ENCODE measurements around the gene ZXDA. TPM values are rescaled to one million over a fixed set of nuclear protein-coding genes. Genes with fewer than 3 reads are reported as not detected.

The ZXDA gene
- total RNA-seq, 1 donor from 2014 or later: 5.6 TPM

- peak in 1 of 2 donors; percentile 19 for TF ChIP-seq POLR2AphosphoS5 (IDR thresholded peaks at IDR 0.05; ENCODE audit: insufficient read depth in 1 of 2, low read depth in 1 of 2)
- no peak for TF ChIP-seq CTCF (IDR thresholded peaks at IDR 0.05)
- Histone ChIP-seq H3K4me3 (no peak overlapping the region), H3K36me3 (no peaks in the 10 kb centered on the region), H3K9me3 (no peaks in the 10 kb centered on the region), H3K27me3 (no peaks in the 10 kb centered on the region), H3K27ac (no peak overlapping the region), H3K4me1 (no peaks in the 10 kb centered on the region)
- no peak for DNase-seq (ENCODE audit: extremely low spot score in 2 of 2)
- intact Hi-C loops (cut with DNase I): no loop called here
Measured at GRCh38 chrX:57900975-57901374, 9.3 kb downstream of the ZXDA start.

- H3K27ac ChIP-seq: no peak overlapping the region
- intact Hi-C loops (cut with DNase I): no loop called here
- no peaks in the 10 kb centered on the region for H3K4me1 ChIP-seq
- DNase-seq (ENCODE audit: extremely low spot score in 2 of 2): no peak
- H3K4me3 ChIP-seq: no peak overlapping the region
- H3K36me3 ChIP-seq: no peaks in the 10 kb centered on the region
- H3K27me3 ChIP-seq: no peaks in the 10 kb centered on the region
- TF ChIP-seq POLR2AphosphoS5 (IDR thresholded peaks at IDR 0.05; ENCODE audit: insufficient read depth in 1 of 2, low read depth in 1 of 2) (no peak), POLR2A (IDR thresholded peaks at IDR 0.05) (no peak), CTCF (IDR thresholded peaks at IDR 0.05) (no peak)
- H3K9me3 ChIP-seq: no peaks in the 10 kb centered on the region
Measured at GRCh38 chrX:57899906-57900305, 10.4 kb downstream of the ZXDA start.

GRCh38 chrX:57899064-57899463, 11.2 kb downstream of the ZXDA start:
- no peak for TF ChIP-seq CTCF (IDR thresholded peaks at IDR 0.05)
- no peak for TF ChIP-seq POLR2AphosphoS5 (IDR thresholded peaks at IDR 0.05; ENCODE audit: insufficient read depth in 1 of 2, low read depth in 1 of 2)
- TF ChIP-seq POLR2A (IDR thresholded peaks at IDR 0.05): no peak
- no peak for DNase-seq (ENCODE audit: extremely low spot score in 2 of 2)
- Histone ChIP-seq H3K4me3 (no peak overlapping the region), H3K9me3 (no peaks in the 10 kb centered on the region), H3K36me3 (no peaks in the 10 kb centered on the region), H3K4me1 (no peaks in the 10 kb centered on the region), H3K27ac (no peak overlapping the region), H3K27me3 (no peaks in the 10 kb centered on the region)
- intact Hi-C loops (cut with DNase I): no loop called here

GRCh38 chrX:57871463-57871862, 38.8 kb downstream of the ZXDA start:
- no peak for TF ChIP-seq POLR2AphosphoS5 (IDR thresholded peaks at IDR 0.05; ENCODE audit: insufficient read depth in 1 of 2, low read depth in 1 of 2)
- no peak for TF ChIP-seq POLR2A (IDR thresholded peaks at IDR 0.05)
- TF ChIP-seq CTCF (IDR thresholded peaks at IDR 0.05): no peak
- no peaks in the 10 kb centered on the region for H3K27me3 ChIP-seq
- no peak overlapping the region for H3K27ac ChIP-seq

More at GRCh38 chrX:57871463-57871862, 38.8 kb downstream of the ZXDA start:
- intact Hi-C loops (cut with DNase I): no loop called here
- Histone ChIP-seq H3K4me3 (no peak overlapping the region), H3K36me3 (no peaks in the 10 kb centered on the region), H3K9me3 (no peaks in the 10 kb centered on the region), H3K4me1 (no peaks in the 10 kb centered on the region)
- no peak for DNase-seq (ENCODE audit: extremely low spot score in 2 of 2)

Other genes starting within 250 kb of the ZXDA start
- gene NLRP2B, start 230.2 kb downstream of the ZXDA start, total RNA-seq: not detected

Data from vagina (tissue), 2 donors.